CD4-positive, alpha-beta T cell treated with Interleukin-4 for 1 hour (primary cell): ENCODE measurements around the gene SRRM2.

Source experiments
- DNase-seq, 2 donors: peaks; one replicate each; pipeline ENCODE4 v3.0.0-alpha.2; 2020 to 2022

Gene SRRM2

DNA sequence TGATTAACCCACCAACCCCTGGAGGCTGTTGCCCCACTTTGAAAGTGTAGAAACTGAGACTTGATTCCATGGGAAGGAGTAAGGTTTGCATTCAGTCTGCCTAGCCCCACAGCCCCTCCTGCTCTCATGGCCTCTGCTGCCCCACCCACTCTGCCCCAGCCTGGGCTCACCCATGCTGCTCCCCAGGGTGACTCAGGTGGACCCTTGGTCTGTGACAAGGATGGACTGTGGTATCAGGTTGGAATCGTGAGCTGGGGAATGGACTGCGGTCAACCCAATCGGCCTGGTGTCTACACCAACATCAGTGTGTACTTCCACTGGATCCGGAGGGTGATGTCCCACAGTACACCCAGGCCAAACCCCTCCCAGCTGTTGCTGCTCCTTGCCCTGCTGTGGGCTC, 52.3 kb downstream of the SRRM2 start:
- no peak for DNase-seq

DNA sequence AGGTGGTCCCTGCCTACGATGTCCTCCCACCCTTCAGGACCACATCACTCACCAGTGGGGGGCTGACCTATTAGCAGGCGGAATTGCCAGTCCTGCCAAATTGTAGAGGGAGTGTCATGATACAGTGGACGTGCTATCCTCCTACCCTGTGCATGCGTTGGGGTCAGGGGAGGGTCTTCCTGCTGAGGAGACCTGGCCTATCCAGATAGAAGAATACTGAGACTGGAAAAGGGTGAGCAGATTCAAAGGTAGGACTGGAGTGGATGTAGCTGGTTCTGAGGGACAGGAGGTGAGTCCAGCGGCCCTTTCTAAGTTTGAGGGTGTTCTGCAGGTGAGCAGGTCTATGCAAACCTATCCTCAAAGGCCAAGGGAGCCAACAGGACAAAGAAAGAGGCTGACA, 53.8 kb downstream of the SRRM2 start:
- DNase-seq, result no peak

DNA sequence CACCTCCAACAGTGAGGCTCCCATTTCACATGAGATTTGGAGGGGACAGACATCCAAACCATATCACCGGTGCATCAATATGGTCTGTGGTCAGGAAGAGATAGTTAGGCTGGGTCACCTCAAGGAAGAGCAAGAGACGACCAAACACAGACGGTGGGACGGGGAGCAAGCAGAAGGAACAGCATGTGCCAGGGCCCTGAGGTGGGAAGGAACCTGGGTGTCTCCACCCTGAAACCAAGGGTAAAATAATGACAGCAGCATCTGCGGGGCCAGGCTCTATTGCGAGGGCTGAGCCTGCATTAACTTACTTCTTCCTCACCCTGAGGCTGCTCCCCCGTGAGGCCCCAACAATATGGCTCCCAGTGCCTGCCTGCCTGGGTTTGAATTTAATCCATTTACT, 55.7 kb downstream of the SRRM2 start:
- DNase-seq, result no peak

DNA sequence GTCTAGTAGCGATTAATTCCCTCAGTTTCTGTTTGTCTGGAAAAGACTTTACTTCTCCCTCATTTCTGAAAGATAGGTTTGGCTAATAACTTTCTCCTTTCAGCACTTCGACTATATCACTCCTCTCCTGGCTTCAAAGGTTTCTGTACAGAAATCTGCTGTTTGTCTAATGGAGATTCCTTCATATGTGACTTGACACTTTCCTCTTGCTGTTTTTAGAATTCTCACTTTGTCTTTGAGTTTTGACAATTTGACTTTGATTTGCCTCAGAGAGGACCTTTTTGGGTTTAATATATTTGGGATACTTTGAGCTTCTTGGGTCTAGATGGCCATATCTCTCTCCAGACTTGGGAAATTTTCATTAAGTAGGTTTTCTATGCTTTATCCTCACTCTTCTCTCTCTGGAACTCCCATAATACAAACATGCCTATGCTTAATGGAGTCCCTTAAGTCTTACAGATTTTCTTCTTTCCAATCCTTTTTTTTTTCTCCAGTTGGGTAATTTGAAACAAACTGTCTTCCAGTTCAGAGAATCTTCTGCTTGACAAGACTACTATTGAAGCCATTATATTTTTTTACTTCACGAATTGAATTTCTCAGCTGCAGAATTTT, 56.8 kb downstream of the SRRM2 start:
- DNase-seq, result no peak

DNA sequence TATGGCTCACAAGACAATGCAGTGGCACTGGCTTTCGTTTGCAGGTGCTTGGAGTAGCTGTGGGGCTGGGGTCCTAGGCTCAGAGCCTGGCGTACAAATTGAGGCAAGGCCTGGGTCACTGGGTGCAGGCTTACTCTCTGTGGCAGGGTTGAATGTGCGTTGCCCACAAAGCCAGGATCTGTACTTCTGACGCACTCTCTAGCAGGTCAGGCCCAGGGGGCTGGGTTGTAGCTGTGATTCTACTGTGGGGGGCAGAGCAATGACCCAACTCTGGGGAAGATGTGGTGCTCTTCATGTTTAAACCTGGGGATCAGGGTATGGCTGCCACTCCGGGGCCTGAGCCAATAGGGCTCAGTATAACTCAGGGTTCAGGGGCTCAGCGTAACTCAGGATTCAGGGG, 58.2 kb downstream of the SRRM2 start:
- no peak for DNase-seq

DNA sequence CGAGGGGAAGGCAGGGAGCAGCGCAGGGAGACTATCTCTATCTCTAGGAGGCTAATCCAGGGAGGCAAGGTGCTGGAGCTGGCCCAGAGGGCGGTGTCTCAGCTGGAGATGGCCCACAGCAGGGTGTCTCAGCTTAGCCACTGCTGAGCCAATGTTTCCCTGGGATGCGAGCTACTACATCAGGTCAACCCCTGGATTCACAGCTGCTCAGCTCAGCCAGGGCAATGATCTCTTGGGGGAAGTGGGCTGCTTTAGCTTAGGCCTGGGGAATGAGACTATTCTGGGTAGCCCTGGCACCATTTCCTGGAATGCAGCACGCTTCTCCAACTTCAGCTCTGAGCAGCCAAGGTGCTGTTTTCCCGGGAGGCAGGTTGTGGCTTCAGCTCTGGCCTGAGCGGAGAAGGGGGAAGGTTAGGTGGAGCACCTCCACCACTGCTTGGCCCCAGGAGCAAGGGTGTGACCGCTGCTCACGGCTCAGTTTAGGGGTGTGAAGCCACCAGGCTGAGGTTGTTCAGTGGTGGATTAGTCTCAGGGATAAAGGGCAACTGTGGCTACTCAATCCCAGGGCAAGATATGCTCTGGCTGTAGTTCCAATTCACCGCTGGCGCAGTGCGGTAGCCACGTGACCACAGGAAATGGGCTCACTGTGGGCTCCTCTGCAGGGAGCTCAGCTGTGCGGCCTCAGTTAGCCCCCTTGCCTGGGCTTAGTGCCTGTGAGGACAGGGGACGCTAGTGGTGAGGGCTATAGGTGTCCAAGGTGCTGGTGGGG, 59.4 kb downstream of the SRRM2 start:
- no peak for DNase-seq

DNA sequence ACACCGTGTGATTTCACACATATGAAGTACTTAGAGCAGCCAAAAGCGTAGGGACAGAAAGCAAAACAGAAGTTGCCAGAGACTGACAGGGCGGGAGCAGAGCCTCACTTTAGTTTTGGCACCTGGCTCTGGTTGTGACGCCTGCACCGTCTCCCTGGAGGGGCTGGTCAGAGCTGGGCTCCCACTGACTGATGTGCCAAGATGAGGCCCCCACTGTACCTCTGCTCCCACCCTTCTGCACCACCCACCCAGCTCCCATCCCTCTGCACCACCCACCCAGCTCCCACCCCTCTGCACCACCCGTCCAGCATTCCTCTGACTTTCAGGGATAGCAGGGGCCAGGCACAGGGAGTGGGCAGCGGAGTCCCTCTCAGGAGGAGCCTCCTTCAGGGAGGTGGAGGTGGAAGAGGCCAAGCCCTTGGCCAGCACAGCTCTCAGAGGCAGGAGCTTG, 61.4 kb downstream of the SRRM2 start:
- DNase-seq, result no peak

DNA sequence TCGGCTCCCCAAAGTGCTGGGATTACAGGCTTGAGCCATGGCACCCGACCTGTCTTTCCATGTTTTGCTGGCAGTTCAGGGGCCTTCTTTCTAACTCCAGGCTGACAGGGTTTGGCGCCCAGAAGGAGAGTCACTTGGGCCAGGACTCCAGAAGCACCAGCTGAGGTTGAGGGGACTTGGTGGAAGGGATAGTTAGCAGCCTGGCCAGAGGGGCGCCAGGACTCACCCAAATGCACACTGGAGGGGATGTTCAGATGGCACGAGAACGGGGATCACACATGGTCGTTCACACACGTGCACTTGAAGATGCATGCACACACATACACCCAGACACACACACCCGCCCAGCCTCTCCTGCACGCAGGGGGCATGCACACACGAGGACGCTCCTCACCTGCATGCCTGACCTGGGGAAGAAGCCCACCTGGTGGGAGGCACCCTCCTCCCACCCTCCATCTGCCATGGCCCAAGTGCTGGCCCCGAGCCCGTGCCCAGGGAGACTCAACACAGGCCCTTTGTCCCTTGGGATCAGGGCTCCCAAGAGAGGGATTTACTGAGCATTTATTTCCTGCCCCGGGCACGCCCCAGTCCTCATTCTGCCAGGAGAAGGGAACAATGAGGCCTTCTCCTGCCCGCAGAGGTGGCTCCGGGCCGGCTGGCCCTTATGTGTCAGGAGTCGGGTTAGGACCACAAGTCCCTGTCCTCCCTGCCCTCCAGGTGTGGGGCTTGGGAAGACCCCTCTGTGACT, 62.3 kb downstream of the SRRM2 start:
- no peak for DNase-seq

DNA sequence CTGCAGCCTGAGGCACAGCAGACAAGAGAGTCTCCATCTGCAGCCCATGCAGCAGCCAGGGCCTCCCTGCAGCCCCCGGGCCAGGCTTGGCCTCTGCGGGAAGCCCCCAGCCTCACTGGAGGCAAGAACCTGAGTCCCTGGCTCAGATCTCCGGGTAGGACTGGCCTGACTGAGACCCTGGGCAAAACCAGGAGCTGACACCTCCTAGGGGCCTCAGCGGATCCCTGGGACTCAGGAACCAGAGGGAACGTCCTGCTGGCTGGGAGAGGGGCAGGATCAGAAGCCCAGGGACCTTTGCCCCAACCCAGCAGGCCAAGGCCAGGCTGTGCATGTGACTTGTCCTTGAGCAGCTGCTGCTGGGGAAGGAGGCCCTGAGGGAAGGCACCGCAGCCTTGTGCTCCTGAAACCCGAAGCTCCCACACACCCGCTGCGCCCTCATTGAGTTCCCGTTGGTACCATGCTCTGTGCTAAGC, 62.9 kb downstream of the SRRM2 start:
- DNase-seq, result no peak

DNA sequence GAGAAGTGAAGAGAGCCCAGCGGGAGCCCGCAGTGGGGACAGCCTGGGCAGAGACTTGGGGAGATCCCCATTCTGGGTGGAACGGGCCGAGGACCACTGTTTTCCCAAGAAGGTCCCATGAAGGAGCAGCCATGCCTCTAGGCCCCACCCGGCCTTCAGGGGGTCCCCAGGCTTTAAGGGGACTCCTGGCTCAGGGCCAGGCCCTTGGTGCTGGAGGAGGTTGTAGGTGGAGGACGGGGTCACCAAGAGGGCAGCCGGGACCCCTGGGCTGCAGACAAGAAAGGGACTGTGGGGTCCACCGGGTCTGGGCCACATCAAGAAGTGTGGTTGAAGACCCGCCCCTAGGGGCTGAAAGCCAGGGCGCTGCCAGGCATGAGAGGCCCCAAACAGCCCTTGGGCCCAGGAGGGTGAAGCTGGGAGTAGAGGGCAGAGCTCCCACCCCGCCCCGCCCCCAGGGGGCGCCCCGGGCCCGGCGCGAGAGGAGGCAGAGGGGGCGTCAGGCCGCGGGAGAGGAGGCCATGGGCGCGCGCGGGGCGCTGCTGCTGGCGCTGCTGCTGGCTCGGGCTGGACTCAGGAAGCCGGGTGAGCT, 64.4 kb downstream of the SRRM2 start, which contains the start of gene PRSS21:
Gene PRSS21, plus strand, starts transcription at position 487 of the 589 bp plus-strand sequence. Its CDS starts 32 bp downstream, at position 519.
- DNase-seq, result peak; percentile 35 to 47

DNA sequence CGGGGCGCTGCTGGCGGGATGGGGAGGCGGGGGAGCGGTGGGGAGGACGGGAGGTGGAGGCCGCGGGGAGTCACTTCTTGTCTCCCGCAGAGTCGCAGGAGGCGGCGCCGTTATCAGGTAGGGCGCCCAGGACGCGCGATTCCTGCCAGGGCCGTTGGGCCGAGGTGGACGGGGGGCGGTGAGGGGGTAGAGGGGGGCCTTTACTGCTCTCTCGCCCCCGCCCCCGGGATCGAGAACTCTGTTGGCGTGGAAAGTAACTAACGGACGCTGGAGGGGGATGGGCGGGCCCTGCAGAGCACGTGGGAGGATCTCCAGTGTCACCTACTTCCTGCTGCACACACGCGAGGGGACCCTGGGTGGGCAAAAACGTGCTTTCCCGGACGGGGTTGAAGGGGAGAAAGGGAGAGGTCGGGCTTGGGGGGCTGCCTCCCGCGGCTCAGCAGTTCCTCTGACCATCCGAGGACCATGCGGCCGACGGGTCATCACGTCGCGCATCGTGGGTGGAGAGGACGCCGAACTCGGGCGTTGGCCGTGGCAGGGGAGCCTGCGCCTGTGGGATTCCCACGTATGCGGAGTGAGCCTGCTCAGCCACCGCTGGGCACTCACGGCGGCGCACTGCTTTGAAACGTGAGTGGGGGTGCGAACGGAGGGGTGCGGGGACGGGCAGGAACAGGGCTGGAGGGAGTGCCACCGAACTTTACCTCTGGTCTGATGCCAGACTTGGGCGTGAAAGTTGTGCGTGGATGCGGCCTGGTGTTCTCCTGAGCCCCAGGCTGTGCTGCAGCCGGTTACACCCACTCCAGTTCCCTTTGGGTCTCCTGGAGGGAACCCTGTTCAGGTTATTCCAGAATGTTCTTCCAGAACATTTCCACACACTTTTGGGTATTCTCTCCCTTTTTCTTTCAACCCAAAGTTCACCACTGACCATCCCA, 65.2 kb downstream of the SRRM2 start:
- no peak for DNase-seq

DNA sequence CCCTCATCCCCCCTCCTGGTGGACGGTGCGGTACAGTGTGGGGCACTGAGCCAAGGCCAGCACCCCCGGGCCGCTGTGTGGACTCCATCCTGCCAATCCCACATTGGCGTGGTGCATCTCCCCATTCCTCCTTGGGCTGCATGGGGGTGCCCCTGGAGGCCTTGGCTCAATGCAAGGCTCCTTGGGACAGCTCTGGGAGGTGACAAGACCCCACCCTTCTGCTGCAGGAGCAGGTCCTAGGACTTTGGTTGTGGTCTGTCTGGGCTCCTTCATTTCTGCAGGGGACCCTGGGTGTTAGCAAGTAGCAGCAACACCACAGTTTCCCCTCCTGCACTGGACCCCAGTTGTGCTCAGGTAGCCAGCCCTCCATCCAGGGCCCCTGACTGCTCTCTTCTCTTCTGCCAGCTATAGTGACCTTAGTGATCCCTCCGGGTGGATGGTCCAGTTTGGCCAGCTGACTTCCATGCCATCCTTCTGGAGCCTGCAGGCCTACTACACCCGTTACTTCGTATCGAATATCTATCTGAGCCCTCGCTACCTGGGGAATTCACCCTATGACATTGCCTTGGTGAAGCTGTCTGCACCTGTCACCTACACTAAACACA, 65.9 kb downstream of the SRRM2 start:
- no peak for DNase-seq

DNA sequence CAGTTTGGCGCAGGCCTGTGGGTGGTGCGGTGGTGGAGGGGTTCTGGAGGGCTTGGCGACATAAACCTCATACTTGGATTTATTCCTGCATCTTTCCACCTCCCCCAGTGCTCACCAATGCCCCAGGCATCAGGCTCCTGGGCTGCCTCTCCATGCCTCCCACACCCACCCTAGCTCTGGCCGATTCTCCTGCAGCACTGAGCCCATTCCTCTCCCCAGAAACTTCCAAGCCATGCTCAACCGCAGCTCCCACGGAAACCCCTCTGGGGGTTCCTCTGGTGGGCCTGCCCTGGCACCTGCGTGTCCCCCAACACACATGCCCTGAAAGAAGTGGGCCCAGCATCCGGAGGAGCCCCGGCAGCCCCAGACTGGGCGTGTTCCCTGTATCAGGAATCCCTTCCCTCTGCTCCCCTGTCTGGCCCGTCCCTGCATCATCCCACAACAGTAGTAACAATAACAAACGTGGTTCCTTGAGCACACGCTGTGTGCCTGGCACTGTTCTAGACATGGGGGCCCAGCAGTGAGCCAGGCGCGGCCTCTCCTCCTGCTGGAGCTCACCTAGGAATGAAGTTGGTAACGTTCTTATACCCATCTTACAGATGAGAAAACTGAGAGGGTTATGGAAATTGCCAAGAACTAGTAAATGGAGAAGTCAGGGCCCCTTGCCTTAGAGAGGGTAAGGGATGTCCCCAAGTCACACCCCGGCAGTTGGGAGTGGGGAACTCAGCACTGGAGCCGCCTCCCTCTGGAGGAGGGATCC, 66.9 kb downstream of the SRRM2 start:
- DNase-seq, result no peak

DNA sequence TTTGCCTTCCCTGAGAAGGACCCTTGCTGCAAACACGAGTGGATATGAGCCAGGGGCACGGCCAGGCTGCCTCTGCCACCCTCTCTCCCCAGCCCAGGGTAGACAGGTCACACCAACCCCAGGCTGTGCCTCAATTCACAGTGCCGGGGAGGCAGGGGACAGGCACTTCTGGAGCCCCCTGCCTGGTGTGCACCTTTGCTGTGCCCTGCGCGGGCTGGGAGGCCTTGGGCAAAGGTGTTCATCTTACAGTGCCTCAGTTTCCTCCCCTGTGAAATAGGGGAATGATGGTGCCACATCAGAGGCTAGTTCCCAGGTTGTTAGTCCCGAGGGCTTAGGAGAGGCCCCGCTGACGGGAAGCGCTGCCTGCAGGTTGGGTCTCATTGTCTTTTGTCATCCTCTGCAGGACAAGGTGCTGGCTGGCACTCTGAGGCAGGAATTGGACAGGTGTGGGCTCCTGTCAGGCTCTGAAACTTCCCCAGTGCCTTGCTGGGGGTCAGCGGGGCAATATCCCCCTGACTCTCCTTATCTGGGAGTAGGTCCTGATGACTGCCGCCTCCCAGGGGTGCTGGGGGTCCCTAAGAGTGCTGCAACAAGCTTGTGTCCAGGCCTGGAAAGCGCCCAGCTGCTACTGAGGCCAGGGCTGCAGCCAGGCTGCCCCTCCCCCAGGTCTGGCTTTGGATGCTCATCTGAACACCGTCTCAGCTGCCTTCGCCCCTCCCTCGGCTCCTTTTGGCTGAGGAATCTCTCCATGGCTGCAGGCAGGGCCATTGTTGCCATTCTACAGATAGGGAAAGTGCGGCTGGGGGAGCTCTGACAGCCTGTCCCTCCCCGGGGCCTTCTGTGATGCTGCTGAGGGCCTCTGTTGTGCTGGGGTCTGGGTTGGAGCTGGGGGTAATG, 67.7 kb downstream of the SRRM2 start:
- DNase-seq, result no peak
